ENCODE data around the gene NT5C1B. TPM values are rescaled to one million over a fixed set of nuclear protein-coding genes. Genes with fewer than 3 reads are reported as not detected.

Gene NT5C1B
- polyA plus RNA-seq, 2 of the 4 experiments (the other 2 are of a cell fraction) = not detected

- Histone ChIP-seq H3K27ac (no peak overlapping the region), H3K4me2 (no peak overlapping the region), H3K4me3 (no peak overlapping the region), H3K4me1 (no peaks in the 10 kb centered on the region), H3K9me3 (no peaks in the 10 kb centered on the region)
- POLR2A ChIA-PET = no interaction called here
- no peak for TF ChIP-seq HEYL (CRISPR knock-in tag; IDR thresholded peaks at IDR 0.05)
- TF ChIP-seq CTCF (IDR thresholded peaks at IDR 0.05) = no peak
- no peak for TF ChIP-seq HES2 (IDR thresholded peaks at IDR 0.05)
- TF ChIP-seq CHD4 (IDR thresholded peaks at IDR 0.05; ENCODE audit: borderline replicate concordance) = no peak
- no peak for TF ChIP-seq RNF2 (IDR thresholded peaks at IDR 0.05; ENCODE audit: borderline replicate concordance, low read depth)
- TF ChIP-seq TP53 (CRISPR knock-in tag; IDR thresholded peaks at IDR 0.05) = no peak
- TF ChIP-seq MAFK (IDR thresholded peaks at IDR 0.05; ENCODE audit: partially characterized antibody) = no peak
- TF ChIP-seq POLR2AphosphoS2 (conservative IDR thresholded peaks at IDR 0.05; ENCODE audit: low read length) = no peak
- no peak for TF ChIP-seq ZNF302 (CRISPR knock-in tag; IDR thresholded peaks at IDR 0.05)
- TF ChIP-seq, protein P1, sequence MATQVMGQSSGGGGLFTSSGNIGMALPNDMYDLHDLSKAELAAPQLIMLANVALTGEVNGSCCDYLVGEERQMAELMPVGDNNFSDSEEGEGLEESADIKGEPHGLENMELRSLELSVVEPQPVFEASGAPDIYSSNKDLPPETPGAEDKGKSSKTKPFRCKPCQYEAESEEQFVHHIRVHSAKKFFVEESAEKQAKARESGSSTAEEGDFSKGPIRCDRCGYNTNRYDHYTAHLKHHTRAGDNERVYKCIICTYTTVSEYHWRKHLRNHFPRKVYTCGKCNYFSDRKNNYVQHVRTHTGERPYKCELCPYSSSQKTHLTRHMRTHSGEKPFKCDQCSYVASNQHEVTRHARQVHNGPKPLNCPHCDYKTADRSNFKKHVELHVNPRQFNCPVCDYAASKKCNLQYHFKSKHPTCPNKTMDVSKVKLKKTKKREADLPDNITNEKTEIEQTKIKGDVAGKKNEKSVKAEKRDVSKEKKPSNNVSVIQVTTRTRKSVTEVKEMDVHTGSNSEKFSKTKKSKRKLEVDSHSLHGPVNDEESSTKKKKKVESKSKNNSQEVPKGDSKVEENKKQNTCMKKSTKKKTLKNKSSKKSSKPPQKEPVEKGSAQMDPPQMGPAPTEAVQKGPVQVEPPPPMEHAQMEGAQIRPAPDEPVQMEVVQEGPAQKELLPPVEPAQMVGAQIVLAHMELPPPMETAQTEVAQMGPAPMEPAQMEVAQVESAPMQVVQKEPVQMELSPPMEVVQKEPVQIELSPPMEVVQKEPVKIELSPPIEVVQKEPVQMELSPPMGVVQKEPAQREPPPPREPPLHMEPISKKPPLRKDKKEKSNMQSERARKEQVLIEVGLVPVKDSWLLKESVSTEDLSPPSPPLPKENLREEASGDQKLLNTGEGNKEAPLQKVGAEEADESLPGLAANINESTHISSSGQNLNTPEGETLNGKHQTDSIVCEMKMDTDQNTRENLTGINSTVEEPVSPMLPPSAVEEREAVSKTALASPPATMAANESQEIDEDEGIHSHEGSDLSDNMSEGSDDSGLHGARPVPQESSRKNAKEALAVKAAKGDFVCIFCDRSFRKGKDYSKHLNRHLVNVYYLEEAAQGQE (IDR thresholded peaks at IDR 0.05) = no peak
- TF ChIP-seq, protein P2, sequence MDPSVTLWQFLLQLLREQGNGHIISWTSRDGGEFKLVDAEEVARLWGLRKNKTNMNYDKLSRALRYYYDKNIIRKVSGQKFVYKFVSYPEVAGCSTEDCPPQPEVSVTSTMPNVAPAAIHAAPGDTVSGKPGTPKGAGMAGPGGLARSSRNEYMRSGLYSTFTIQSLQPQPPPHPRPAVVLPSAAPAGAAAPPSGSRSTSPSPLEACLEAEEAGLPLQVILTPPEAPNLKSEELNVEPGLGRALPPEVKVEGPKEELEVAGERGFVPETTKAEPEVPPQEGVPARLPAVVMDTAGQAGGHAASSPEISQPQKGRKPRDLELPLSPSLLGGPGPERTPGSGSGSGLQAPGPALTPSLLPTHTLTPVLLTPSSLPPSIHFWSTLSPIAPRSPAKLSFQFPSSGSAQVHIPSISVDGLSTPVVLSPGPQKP (IDR thresholded peaks at IDR 0.05; ENCODE audit: low read depth, low read length) = no peak
- DNase-seq (ENCODE audit: low read depth in 1 of 2, low spot score in 1 of 2) = no peak
- no peak for ATAC-seq
- FAIRE-seq = no peak
- CTCF ChIA-PET = interaction anchor here (1.0 to 1.4 kb wide), 2 partner anchors 11 to 20 kb away, joined by 3 read pairs; no protein-coding TSS in a partner anchor
These were observed 15.7 kb upstream of the NT5C1B start for GRCh38 chr2:18605115-18605514.

- H3K4me2 ChIP-seq = no peak overlapping the region
- no peak for DNase-seq (ENCODE audit: low read depth in 1 of 2, low spot score in 1 of 2)
- 4% methylated on average over 2 of the region's 2 CpGs for WGBS (ENCODE audit: missing lambda C conversion rate)
- TF ChIP-seq CEBPB (IDR thresholded peaks at IDR 0.05) (no peak), NR3C1 (IDR thresholded peaks at IDR 0.05) (no peak), ZSCAN20 (CRISPR knock-in tag; IDR thresholded peaks at IDR 0.05) (no peak), POLR2AphosphoS2 (conservative IDR thresholded peaks at IDR 0.05; ENCODE audit: low read length) (no peak), FOSL2 (IDR thresholded peaks at IDR 0.05) (no peak), FOSL2 (CRISPR knock-in tag; IDR thresholded peaks at IDR 0.05) (no peak), ZFP36 (IDR thresholded peaks at IDR 0.05; ENCODE audit: borderline replicate concordance, partially characterized antibody) (no peak), HOXB13 (CRISPR knock-in tag; IDR thresholded peaks at IDR 0.05; ENCODE audit: low read depth) (no peak), MAX (IDR thresholded peaks at IDR 0.05) (no peak), JUNB (IDR thresholded peaks at IDR 0.05) (no peak), RCOR1 (IDR thresholded peaks at IDR 0.05; ENCODE audit: low read depth, low read length) (no peak), CBX2 (IDR thresholded peaks at IDR 0.05; ENCODE audit: borderline replicate concordance, low read depth) (no peak), MAZ (IDR thresholded peaks at IDR 0.05; ENCODE audit: borderline replicate concordance, low read depth, low read length) (no peak), CHD4 (IDR thresholded peaks at IDR 0.05; ENCODE audit: borderline replicate concordance) (no peak), NFE2L2 (conservative IDR thresholded peaks at IDR 0.05; ENCODE audit: low read length) (no peak), RARB (CRISPR knock-in tag; IDR thresholded peaks at IDR 0.05) (no peak), MYC (IDR thresholded peaks at IDR 0.05; ENCODE audit: borderline replicate concordance, low read length) (no peak), POLR2A (IDR thresholded peaks at IDR 0.05; ENCODE audit: low read length) (no peak), CHD2 (IDR thresholded peaks at IDR 0.05; ENCODE audit: low read length, partially characterized antibody) (no peak), RAD21 (conservative IDR thresholded peaks at IDR 0.05 in 1 of 2, IDR thresholded peaks at IDR 0.05 in 1 of 2) (no peak)
- TF ChIP-seq, protein P1 (IDR thresholded peaks at IDR 0.05) = no peak
- no peak overlapping the region for H3K27ac ChIP-seq
- no peaks in the 10 kb centered on the region for H3K4me1 ChIP-seq
- FAIRE-seq = no peak
- ChIA-PET POLR2A (no interaction called here), CTCF (interaction anchor here (1.4 kb wide), 1 partner anchor 21 kb away, joined by 3 read pairs; no protein-coding TSS in a partner anchor)
- no peaks in the 10 kb centered on the region for H3K9me3 ChIP-seq
- no peak for ATAC-seq
- H3K4me3 ChIP-seq = no peak overlapping the region
These were observed 15.1 kb upstream of the NT5C1B start for GRCh38 chr2:18604531-18604885.

Measured in A549 (cell line).